Adrenal gland (tissue), 5 donors: ENCODE data around the gene ZNF236.

Experiments
- CTCF ChIP-seq, 6 experiments: fragments of 450-650 bp in 4 of 6; fragments of 200-600 bp in 2 of 6; sonication (generic) in 1 of 6; IDR thresholded peaks; 1 replicate in 5 of 6; 2 replicates in 1 of 6; pipeline versions ENCODE4 v1.5.1 to v1.8.0; 2016 to 2021; ENCODE audit warnings: antibody characterized with exemption in 6 of 6, mild to moderate bottlenecking in 2 of 6, moderate library complexity in 1 of 6
- POLR2A ChIP-seq, 2 donors: fragments of 450-650 bp; IDR thresholded peaks; one replicate each; pipeline ENCODE4 v1.6.1; 2017; ENCODE audit warnings: antibody characterized with exemption in 2 of 2, mild to moderate bottlenecking in 2 of 2, moderate library complexity in 1 of 2
- donor health status: DM: no; HTN: no; CAD: no.

GRCh38 chr18:76839086-76839794 is 16.9 kb downstream of the ZNF236 start:
- TF ChIP-seq CTCF (IDR thresholded peaks at IDR 0.05) (no peak), POLR2A (IDR thresholded peaks at IDR 0.05) (no peak)
